ENCODE results near the gene LRRC38. TPM values are rescaled to one million over a fixed set of nuclear protein-coding genes. Genes with fewer than 3 reads are reported as not detected.

LRRC38 gene
- total RNA-seq, 6 donors from 2014 or later = 0.11 TPM; not detected in 5

DNA sequence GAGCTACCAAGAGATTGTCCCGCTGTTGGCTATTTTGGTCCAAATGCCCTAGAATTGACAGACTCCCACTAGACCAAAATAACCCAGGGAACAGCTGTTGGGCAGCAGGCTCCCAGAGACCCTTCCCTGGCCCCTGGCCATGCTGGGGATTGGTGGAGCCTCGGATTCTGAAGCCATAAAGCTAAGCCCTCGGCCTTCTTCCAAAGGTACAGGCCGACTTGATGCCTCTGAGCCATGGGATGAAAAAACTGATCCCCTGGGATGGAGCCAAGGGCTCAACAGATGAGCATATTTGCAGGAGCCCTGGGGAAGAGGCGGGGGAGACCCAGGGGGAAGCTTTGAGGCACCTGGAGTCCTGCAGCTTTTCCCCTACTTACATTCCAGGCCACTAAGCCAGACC lies 1.0 kb upstream of the LRRC38 start:
- no peak overlapping the region for H3K4me3 ChIP-seq
- no peaks in the 10 kb centered on the region for H3K36me3 ChIP-seq
- peaks cover 0 to 16% (median 6%) of the 10 kb centered on the region in 4 donors for H3K27me3 ChIP-seq
- H3K27ac ChIP-seq = no peak overlapping the region
- DNase-seq (no peak), ATAC-seq (ENCODE audit: low FRiP score in 2 of 2) (no peak)
- peaks cover 0 to 5% (median 0%) of the 10 kb centered on the region in 4 donors for H3K9me3 ChIP-seq
- H3K4me1 ChIP-seq = peaks cover 0 to 13% (median 1%) of the 10 kb centered on the region in 4 donors
- 74 to 77% methylated on average over 5 of the region's 5 CpGs for WGBS, 2 donors
- TF ChIP-seq POLR2AphosphoS5 (IDR thresholded peaks at IDR 0.05) (no peak), EP300 (IDR thresholded peaks at IDR 0.05) (no peak), POLR2A (IDR thresholded peaks at IDR 0.05) (no peak)
- TF ChIP-seq, protein P1, sequence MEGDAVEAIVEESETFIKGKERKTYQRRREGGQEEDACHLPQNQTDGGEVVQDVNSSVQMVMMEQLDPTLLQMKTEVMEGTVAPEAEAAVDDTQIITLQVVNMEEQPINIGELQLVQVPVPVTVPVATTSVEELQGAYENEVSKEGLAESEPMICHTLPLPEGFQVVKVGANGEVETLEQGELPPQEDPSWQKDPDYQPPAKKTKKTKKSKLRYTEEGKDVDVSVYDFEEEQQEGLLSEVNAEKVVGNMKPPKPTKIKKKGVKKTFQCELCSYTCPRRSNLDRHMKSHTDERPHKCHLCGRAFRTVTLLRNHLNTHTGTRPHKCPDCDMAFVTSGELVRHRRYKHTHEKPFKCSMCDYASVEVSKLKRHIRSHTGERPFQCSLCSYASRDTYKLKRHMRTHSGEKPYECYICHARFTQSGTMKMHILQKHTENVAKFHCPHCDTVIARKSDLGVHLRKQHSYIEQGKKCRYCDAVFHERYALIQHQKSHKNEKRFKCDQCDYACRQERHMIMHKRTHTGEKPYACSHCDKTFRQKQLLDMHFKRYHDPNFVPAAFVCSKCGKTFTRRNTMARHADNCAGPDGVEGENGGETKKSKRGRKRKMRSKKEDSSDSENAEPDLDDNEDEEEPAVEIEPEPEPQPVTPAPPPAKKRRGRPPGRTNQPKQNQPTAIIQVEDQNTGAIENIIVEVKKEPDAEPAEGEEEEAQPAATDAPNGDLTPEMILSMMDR (IDR thresholded peaks at IDR 0.05) = no peak

DNA sequence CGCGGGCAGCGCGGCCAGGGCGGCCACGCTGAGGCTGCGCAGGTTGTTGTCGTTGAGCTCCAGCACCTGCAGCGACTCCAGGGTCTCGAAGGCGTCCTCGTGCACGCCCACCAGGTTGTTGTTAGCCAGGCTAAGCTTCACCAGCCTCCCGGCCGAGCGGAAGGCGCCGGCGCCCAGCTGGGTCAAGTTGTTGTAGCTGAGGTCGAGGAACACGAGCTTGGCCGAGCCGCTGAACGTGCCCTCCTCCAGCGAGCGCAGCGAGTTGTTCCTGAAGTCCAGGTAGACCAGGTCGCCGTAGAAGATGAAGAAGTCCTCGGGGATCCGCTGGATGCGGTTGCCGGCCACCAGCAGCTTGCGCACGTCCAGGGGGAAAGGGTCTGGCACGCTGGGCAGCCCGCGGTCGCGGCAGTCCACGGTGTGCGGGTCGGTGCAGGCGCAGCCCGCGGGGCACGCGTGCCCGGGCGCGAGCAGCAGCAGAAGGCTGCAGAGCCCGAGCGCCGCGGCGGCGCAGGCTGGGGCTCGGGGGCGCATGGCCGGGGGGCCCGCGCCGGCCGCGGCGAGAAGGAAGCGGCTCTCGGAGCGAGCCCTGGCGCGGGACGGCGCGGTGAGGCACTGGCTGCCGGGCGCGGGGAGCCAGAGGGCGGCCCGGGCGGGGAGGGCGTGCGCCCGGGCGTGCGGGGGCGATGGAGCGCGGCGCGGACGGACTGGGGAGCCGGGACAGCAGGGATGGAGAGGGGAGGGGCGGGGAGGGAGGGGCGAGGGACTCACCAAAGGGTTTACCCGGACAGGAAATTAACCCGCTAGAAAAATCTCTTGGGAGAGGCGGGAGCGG lies 524 bp downstream of the LRRC38 start:
- H3K27me3 ChIP-seq = peaks cover 0 to 16% (median 4%) of the 10 kb centered on the region in 4 donors
- WGBS, 2 donors = 2 to 9% methylated on average over 44 to 49 of the region's 98 CpGs
- no peaks in the 10 kb centered on the region for H3K9me3 ChIP-seq
- no peaks in the 10 kb centered on the region for H3K36me3 ChIP-seq
- no peak overlapping the region for H3K27ac ChIP-seq
- H3K4me1 ChIP-seq = peaks cover 0 to 13% (median 1%) of the 10 kb centered on the region in 4 donors
- peak in 1 of 2 donors; percentile 74 for DNase-seq
- no peak overlapping the region for H3K4me3 ChIP-seq
- no peak for ATAC-seq (ENCODE audit: low FRiP score in 2 of 2)
- TF ChIP-seq POLR2A (IDR thresholded peaks at IDR 0.05) (no peak), POLR2AphosphoS5 (IDR thresholded peaks at IDR 0.05) (no peak), EP300 (IDR thresholded peaks at IDR 0.05) (no peak)
- TF ChIP-seq, protein P1 (IDR thresholded peaks at IDR 0.05) = no peak

DNA sequence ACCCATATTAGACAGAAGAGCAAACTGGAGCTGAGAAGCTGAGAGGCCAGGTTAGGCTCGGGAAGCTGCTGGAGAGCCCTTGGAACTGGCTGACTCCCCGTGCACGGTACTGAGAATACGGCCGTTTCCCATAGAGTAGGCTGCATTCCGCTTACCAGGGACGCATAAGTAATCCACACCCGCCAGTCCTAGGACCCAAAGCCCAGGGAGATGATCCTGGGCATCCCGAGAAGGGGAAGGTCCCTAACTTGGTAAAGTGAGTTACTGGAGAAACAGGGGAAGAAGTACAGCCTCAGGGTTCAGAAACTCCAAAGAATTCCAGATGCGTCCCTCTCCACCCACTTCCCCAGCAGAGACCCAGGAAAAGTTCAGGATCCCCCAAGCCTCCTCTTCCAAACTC lies 1.3 kb downstream of the LRRC38 start:
- 13% methylated on average over 8 to 10 of the region's 10 CpGs for WGBS, 2 donors
- Histone ChIP-seq H3K9me3 (no peaks in the 10 kb centered on the region), H3K27me3 (peaks cover 0 to 16% (median 4%) of the 10 kb centered on the region in 4 donors), H3K4me1 (peaks cover 0 to 13% (median 1%) of the 10 kb centered on the region in 4 donors), H3K36me3 (no peaks in the 10 kb centered on the region), H3K4me3 (no peak overlapping the region), H3K27ac (no peak overlapping the region)
- no peak for DNase-seq
- no peak for ATAC-seq (ENCODE audit: low FRiP score in 2 of 2)
- TF ChIP-seq POLR2AphosphoS5 (IDR thresholded peaks at IDR 0.05) (no peak), POLR2A (IDR thresholded peaks at IDR 0.05) (no peak), EP300 (IDR thresholded peaks at IDR 0.05) (no peak)
- TF ChIP-seq, protein P1 (IDR thresholded peaks at IDR 0.05) = no peak

DNA sequence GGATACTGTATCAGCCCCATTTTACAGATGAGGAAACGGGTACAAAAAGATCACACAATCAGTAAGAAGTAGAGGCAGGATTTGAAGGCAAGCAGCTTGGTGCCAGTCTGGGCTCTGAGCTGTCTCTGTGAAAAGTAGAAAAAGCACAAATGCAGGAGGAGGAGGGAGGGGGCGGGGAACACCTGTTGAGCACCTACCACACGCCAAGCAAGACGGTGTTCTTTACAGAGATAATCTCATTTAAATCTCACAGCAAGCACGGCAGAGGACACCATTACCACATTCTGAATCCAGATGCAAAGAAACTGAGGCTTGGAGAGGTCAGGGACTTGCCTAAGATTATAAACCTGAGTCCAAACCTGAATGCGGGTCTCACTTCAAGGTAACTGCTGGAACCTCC lies 3.3 kb downstream of the LRRC38 start:
- DNase-seq = no peak
- H3K4me3 ChIP-seq = no peak overlapping the region
- H3K27me3 ChIP-seq = peaks cover 0 to 16% (median 4%) of the 10 kb centered on the region in 4 donors
- H3K27ac ChIP-seq = no peak overlapping the region
- no peaks in the 10 kb centered on the region for H3K9me3 ChIP-seq
- ATAC-seq (ENCODE audit: low FRiP score in 2 of 2) = no peak
- no peaks in the 10 kb centered on the region for H3K36me3 ChIP-seq
- TF ChIP-seq POLR2AphosphoS5 (IDR thresholded peaks at IDR 0.05) (no peak), EP300 (IDR thresholded peaks at IDR 0.05) (no peak), POLR2A (IDR thresholded peaks at IDR 0.05) (no peak)
- TF ChIP-seq, protein P1 (IDR thresholded peaks at IDR 0.05) = no peak
- WGBS, 2 donors = 57 to 59% methylated on average over 6 of the region's 6 CpGs
- H3K4me1 ChIP-seq = peaks cover 0 to 13% (median 1%) of the 10 kb centered on the region in 4 donors

Measured in upper lobe of left lung (tissue), 6 donors.